SK-N-SH treated with all-trans-retinoic acid at 6 μM for 48 hours (cell line): ENCODE measurements around the gene IDH3B.

ENCODE experiments used
- BACH2 ChIP-seq: fragments of 250-450 bp; sonication (Bioruptor Pico); IDR thresholded peaks from 2 replicates; pipeline ENCODE4 v1.9.0; 2021; ENCODE audit warnings: mild to moderate bottlenecking, borderline replicate concordance
- CSDC2 ChIP-seq: fragments of 250-450 bp; sonication (Bioruptor Pico); IDR thresholded peaks from 2 replicates; pipeline ENCODE4 v1.5.0; 2020; ENCODE audit warnings: mild to moderate bottlenecking, moderate library complexity
- ESRRG ChIP-seq: fragments of 250-450 bp; sonication (Bioruptor Pico); IDR thresholded peaks from 2 replicates; pipeline ENCODE4 v1.6.1; 2021; ENCODE audit warnings: mild to moderate bottlenecking
- ISL1 ChIP-seq: fragments of 250-450 bp; sonication (Bioruptor Pico); IDR thresholded peaks from 2 replicates; pipeline ENCODE4 v2.1.2; 2022; ENCODE audit warnings: mild to moderate bottlenecking, moderate library complexity
- OSR1 ChIP-seq: fragments of 250-450 bp; sonication (Bioruptor Pico); IDR thresholded peaks from 2 replicates; pipeline ENCODE4 v1.8.0; 2022; ENCODE audit warnings: moderate library complexity, mild to moderate bottlenecking, inconsistent platforms
- PPARA ChIP-seq: fragments of 250-450 bp; sonication (Bioruptor Pico); IDR thresholded peaks from 2 replicates; pipeline ENCODE4 v1.5.0; 2020; ENCODE audit warnings: mild to moderate bottlenecking, borderline replicate concordance
- SNAI2 ChIP-seq: fragments of 250-450 bp; sonication (Bioruptor Pico); IDR thresholded peaks from 2 replicates; pipeline ENCODE4 v1.5.0; 2020; ENCODE audit warnings: mild to moderate bottlenecking, moderate library complexity
- ZC3H10 ChIP-seq: fragments of 250-450 bp; sonication (Bioruptor Pico); IDR thresholded peaks from 2 replicates; pipeline ENCODE4 v1.5.1; 2021; ENCODE audit warnings: mild to moderate bottlenecking, moderate library complexity
- ZFP3 ChIP-seq: fragments of 250-450 bp; sonication (Bioruptor Pico); IDR thresholded peaks from 2 replicates; pipeline ENCODE4 v1.5.0; 2020; ENCODE audit warnings: mild to moderate bottlenecking, moderate library complexity
- ZNF70 ChIP-seq: fragments of 450-650 bp; formaldehyde crosslinking; IDR thresholded peaks from 2 replicates; pipeline ENCODE4 v1.5.0; 2020; ENCODE audit warnings: mild to moderate bottlenecking, moderate library complexity
- ZNF8 ChIP-seq: fragments of 450-650 bp; formaldehyde crosslinking; IDR thresholded peaks from 2 replicates; pipeline ENCODE4 v1.5.0; 2020; ENCODE audit warnings: mild to moderate bottlenecking, moderate library complexity
- TF ChIP-seq, protein P1 (sequence below): fragments of 250-450 bp; sonication (Bioruptor Pico); IDR thresholded peaks from 2 replicates; pipeline ENCODE4 v1.5.1; 2020; ENCODE audit warnings: low read depth, mild to moderate bottlenecking, moderate library complexity
- TF ChIP-seq, protein P2 (sequence below): fragments of 250-450 bp; sonication (Bioruptor Pico); IDR thresholded peaks from 2 replicates; pipeline ENCODE4 v1.8.0; 2020; ENCODE audit warnings: mild to moderate bottlenecking, moderate library complexity, borderline replicate concordance
- TF ChIP-seq, protein P3 (sequence below): fragments of 250-450 bp; sonication (Bioruptor Pico); IDR thresholded peaks from 2 replicates; pipeline ENCODE4 v1.5.1; 2021; ENCODE audit warnings: mild to moderate bottlenecking, moderate library complexity

DNA sequence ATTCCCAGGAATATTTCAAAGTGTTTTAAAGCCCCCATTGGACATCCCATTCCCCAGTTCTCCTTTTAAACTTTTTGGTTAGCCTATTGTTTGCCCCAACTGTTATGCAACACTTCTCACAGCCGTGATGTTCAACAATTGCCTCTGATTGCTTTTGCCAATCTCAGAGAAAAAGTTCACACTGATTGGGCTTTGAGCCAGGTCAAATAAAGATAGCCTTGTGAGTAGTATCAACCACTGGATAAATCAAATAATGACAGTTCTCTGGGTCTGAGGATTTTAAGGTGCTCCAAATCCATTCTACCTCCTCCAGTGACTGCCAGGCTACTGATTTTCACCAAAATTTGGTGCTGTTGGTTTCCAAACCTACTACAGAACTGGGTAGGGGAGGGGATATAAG lies 30.6 kb downstream of the IDH3B start:
- TF ChIP-seq, protein P1, sequence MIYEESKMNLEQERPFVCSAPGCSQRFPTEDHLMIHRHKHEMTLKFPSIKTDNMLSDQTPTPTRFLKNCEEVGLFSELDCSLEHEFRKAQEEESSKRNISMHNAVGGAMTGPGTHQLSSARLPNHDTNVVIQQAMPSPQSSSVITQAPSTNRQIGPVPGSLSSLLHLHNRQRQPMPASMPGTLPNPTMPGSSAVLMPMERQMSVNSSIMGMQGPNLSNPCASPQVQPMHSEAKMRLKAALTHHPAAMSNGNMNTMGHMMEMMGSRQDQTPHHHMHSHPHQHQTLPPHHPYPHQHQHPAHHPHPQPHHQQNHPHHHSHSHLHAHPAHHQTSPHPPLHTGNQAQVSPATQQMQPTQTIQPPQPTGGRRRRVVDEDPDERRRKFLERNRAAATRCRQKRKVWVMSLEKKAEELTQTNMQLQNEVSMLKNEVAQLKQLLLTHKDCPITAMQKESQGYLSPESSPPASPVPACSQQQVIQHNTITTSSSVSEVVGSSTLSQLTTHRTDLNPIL = no peak
- TF ChIP-seq SNAI2 (no peak), ZFP3 (CRISPR knock-in tag) (no peak), ESRRG (CRISPR knock-in tag) (no peak), ZNF8 (no peak), ZNF70 (CRISPR knock-in tag) (no peak), ISL1 (CRISPR knock-in tag) (no peak), OSR1 (no peak), ZC3H10 (no peak), PPARA (CRISPR knock-in tag) (no peak), BACH2 (CRISPR knock-in tag) (no peak), CSDC2 (no peak)
- TF ChIP-seq, protein P2, sequence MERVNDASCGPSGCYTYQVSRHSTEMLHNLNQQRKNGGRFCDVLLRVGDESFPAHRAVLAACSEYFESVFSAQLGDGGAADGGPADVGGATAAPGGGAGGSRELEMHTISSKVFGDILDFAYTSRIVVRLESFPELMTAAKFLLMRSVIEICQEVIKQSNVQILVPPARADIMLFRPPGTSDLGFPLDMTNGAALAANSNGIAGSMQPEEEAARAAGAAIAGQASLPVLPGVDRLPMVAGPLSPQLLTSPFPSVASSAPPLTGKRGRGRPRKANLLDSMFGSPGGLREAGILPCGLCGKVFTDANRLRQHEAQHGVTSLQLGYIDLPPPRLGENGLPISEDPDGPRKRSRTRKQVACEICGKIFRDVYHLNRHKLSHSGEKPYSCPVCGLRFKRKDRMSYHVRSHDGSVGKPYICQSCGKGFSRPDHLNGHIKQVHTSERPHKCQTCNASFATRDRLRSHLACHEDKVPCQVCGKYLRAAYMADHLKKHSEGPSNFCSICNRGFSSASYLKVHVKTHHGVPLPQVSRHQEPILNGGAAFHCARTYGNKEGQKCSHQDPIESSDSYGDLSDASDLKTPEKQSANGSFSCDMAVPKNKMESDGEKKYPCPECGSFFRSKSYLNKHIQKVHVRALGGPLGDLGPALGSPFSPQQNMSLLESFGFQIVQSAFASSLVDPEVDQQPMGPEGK (CRISPR knock-in tag) = no peak
- TF ChIP-seq, protein P3, sequence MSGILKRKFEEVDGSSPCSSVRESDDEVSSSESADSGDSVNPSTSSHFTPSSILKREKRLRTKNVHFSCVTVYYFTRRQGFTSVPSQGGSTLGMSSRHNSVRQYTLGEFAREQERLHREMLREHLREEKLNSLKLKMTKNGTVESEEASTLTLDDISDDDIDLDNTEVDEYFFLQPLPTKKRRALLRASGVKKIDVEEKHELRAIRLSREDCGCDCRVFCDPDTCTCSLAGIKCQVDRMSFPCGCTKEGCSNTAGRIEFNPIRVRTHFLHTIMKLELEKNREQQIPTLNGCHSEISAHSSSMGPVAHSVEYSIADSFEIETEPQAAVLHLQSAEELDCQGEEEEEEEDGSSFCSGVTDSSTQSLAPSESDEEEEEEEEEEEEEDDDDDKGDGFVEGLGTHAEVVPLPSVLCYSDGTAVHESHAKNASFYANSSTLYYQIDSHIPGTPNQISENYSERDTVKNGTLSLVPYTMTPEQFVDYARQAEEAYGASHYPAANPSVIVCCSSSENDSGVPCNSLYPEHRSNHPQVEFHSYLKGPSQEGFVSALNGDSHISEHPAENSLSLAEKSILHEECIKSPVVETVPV (CRISPR knock-in tag) = no peak
